ENCODE results near the gene DTWD1. TPM values are rescaled to one million over a fixed set of nuclear protein-coding genes. Genes with fewer than 3 reads are reported as not detected.
"Not testable (repeated sequence)": the region's sequence is repeated elsewhere in the genome, so short reads cannot be mapped to it uniquely, and the experiment has no call there.

DTWD1 gene, protein sequence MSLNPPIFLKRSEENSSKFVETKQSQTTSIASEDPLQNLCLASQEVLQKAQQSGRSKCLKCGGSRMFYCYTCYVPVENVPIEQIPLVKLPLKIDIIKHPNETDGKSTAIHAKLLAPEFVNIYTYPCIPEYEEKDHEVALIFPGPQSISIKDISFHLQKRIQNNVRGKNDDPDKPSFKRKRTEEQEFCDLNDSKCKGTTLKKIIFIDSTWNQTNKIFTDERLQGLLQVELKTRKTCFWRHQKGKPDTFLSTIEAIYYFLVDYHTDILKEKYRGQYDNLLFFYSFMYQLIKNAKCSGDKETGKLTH
- total RNA-seq (10 to 100 TPM; 28.7 to 29.9 TPM), polyA plus RNA-seq (10 to 100 TPM; 19.8 to 21.8 TPM)

DNA sequence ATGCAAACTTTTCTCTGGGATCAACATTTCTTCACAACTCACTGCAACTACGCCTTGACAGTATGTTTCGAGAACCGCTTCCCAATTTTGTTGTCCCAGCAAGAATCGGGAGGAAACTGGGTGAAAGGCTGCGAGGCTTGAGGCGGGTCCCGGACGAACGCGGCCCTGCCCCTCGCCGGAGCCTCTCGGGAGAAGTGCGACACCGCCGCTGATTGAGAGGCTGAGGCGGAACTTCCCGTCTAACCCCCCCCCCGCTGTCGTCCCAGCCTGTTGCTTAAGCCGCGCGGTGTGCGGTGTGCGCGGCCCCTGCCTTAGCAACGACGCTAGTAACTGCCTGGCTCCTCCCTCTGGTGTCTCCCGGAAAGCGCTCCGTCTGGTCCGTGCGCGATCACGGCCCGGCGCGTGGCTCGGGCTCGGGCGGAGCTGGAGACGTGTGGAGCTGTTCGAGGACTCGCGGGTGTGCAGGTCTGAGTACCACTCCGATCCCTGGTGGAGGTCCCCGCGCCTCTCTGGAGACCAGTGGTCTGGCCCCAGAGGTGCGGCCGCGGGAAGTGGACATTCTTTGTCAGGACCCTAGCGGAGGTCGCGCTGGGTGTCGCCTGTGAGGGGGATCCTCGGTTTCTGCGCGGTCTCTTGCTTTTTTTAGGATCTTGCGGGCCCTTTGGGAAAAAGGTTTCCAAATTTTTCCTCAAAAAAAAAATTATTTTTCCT, at the start of gene DTWD1, which contains the start of gene FAM227B:
TSS of gene DTWD1 (plus strand) at position 391 of the 711 bp plus-strand sequence. CDS start 4,120 bp downstream, outside the sequence.
TSS of gene FAM227B (minus strand) at position 161 of the 711 bp plus-strand sequence. CDS start 5,647 bp downstream, outside the sequence.
- Histone ChIP-seq H3K4me1 (ENCODE audit: insufficient read depth, low read length) (peaks cover 22% of the 10 kb centered on the region), H3K27me3 (ENCODE audit: insufficient read depth, low read length) (no peaks in the 10 kb centered on the region), H3K9me3 (ENCODE audit: control insufficient read depth in 1 of 2, low read length in 2 of 2) (no peaks in the 10 kb centered on the region), H3K36me3 (ENCODE audit: insufficient read depth, low read length) (no peaks in the 10 kb centered on the region), H3K4me3 (ENCODE audit: low read length in 2 of 2) (peak within 1 kb of the TSS; percentile 80 to 92), H3K27ac (ENCODE audit: low read depth, low read length) (peak within 1 kb of the TSS; percentile 71)
- Mint-ChIP-seq H3K9me3 (peaks cover 0 to 10% (median 5%) of the 10 kb centered on the region in 8 donors), H3K27ac (peak within 1 kb of the TSS; percentile 98 to 99 (median 99)), H3K36me3 (peaks cover 24 to 26% of the 10 kb centered on the region in 2 donors), H3K4me1 (peaks cover 25 to 51% (median 37%) of the 10 kb centered on the region in 4 donors), H3K4me3 (peak within 1 kb of the TSS; percentile 95 to 99 (median 98)), H3K27me3 (no peaks in the 10 kb centered on the region)
- peak; percentile 92 to 96 (median 93) for DNase-seq
- ChIA-PET POLR2A (ENCODE audit: partially characterized antibody) (interaction anchor here (0.6 to 3.1 kb wide), 13 partner anchors 9 to 1288 kb away, joined by 3 to 25 read pairs (median 6); partner anchors contain the start of genes CEP152, COPS2, EID1 and FGF7), CTCF (ENCODE audit: partially characterized antibody) (interaction anchor here (0.7 to 1.6 kb wide), 2 partner anchors 8 to 382 kb away, joined by 3 read pairs; no protein-coding TSS in a partner anchor)
- intact Hi-C loops (cut with micrococcal nuclease) = loop anchor here (1.0 to 10.0 kb wide), 8 partner anchors 466 to 1286 kb away; partner anchors contain the start of genes AP4E1, CEP152, COPS2 and SECISBP2L

DNA sequence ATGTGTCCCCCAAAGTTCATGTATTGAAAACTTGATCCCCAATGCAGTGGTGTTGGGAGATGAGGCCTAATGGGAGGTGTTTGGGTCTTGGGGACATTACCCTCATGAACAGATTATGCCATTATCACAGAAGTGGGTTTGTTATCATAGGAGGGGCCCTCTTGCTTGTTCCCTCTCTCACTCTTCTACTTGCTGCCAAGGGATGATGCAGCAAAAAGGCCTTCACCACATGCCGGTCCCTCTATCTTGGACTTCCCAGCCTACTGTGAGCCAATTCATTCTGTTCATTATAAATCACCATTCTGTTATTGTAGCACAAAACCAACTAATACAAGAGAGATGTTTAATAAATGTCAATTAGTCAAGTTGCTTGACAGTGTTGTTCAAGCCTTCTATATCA, 47.4 kb upstream of the DTWD1 start:
- CTCF ChIA-PET (ENCODE audit: partially characterized antibody) = no interaction called here
- Histone ChIP-seq H3K27me3 (ENCODE audit: insufficient read depth, low read length) (no peaks in the 10 kb centered on the region), H3K36me3 (ENCODE audit: insufficient read depth, low read length) (no peaks in the 10 kb centered on the region), H3K9me3 (ENCODE audit: control insufficient read depth in 1 of 2, low read length in 2 of 2) (no peaks in the 10 kb centered on the region), H3K4me1 (ENCODE audit: insufficient read depth, low read length) (no peaks in the 10 kb centered on the region), H3K27ac (ENCODE audit: low read depth, low read length) (no peak overlapping the region), H3K4me3 (ENCODE audit: low read length in 2 of 2) (no peak overlapping the region)
- POLR2A ChIA-PET (ENCODE audit: partially characterized antibody) = no interaction called here
- intact Hi-C loops (cut with micrococcal nuclease) = no loop called here
- Mint-ChIP-seq H3K4me3 (no peak overlapping the region), H3K9me3 (peaks cover 5 to 51% (median 41%) of the 10 kb centered on the region in 8 donors), H3K4me1 (peaks cover 0 to 5% (median under 1%) of the 10 kb centered on the region in 4 donors), H3K36me3 (peaks cover 37 to 47% of the 10 kb centered on the region in 2 donors), H3K27me3 (no peaks in the 10 kb centered on the region), H3K27ac (no peak overlapping the region)
- DNase-seq = no peak

DNA sequence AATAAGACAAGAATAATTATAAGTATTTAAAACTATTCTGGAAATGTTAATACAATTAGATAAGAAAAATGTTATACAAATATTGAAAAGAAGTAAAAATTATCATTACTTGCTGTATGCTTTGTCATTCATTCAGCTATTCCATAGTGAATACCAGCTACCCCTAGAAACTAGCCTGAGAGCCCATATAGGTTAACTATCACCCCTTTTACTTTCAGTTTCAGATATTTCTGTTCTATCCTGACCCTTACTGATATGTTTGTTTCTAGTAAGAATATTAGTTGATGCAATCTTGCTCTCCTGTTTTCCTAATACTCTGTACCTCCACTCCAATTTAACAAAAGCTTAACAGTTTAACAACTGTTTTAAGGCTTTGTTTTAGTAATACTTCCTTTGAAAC, 31.8 kb upstream of the DTWD1 start:
- Histone ChIP-seq H3K4me3 (ENCODE audit: low read length in 2 of 2) (no peak overlapping the region), H3K9me3 (ENCODE audit: control insufficient read depth in 1 of 2, low read length in 2 of 2) (no peaks in the 10 kb centered on the region), H3K27me3 (ENCODE audit: insufficient read depth, low read length) (no peaks in the 10 kb centered on the region), H3K27ac (ENCODE audit: low read depth, low read length) (no peak overlapping the region), H3K4me1 (ENCODE audit: insufficient read depth, low read length) (no peaks in the 10 kb centered on the region), H3K36me3 (ENCODE audit: insufficient read depth, low read length) (no peaks in the 10 kb centered on the region)
- peaks cover 23 to 25% of the 10 kb centered on the region in 2 donors for H3K36me3 Mint-ChIP-seq
- H3K27ac Mint-ChIP-seq = peak overlapping the region in 3 of 7 donors; percentile 13 to 47 (median 31)
- H3K9me3 Mint-ChIP-seq = peaks cover 0 to 17% (median 11%) of the 10 kb centered on the region in 8 donors
- CTCF ChIA-PET (ENCODE audit: partially characterized antibody) = no interaction called here
- DNase-seq = no peak
- peak overlapping the region in 5 of 8 donors; percentile 18 to 76 (median 46) for H3K4me3 Mint-ChIP-seq
- peaks cover 8 to 12% (median 10%) of the 10 kb centered on the region in 4 donors for H3K4me1 Mint-ChIP-seq
- intact Hi-C loops (cut with micrococcal nuclease) = no loop called here
- H3K27me3 Mint-ChIP-seq = no peaks in the 10 kb centered on the region
- POLR2A ChIA-PET (ENCODE audit: partially characterized antibody) = no interaction called here

DNA sequence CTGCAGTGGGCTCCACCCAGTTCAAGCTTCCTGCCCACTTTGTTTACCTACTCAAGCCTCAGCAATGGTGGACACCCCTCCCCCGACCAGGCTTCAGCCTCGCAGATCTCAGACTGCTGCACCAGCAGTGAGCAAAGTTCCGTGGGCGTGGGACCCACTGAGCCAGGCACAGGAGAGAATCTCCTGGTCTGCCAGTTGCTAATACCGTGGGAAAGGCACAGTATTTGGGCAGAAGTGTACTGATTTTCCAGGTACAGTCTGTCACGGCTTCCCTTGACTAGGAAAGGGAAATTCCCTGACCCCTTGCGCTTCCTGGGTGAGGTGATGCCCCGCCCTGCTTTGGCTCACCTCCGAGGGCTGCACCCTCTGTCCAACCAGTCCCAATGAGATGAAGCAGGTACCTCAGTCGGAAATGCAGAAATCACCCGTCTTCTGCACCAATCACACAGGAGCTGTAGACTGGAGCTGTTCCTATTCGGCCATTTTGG, 28.0 kb upstream of the DTWD1 start:
- H3K4me1 ChIP-seq (ENCODE audit: insufficient read depth, low read length); H3K27me3 ChIP-seq (ENCODE audit: insufficient read depth, low read length); H3K27me3 Mint-ChIP-seq; H3K9me3 ChIP-seq (ENCODE audit: control insufficient read depth in 1 of 2, low read length in 2 of 2); intact Hi-C loops (cut with micrococcal nuclease); DNase-seq; H3K27ac ChIP-seq (ENCODE audit: low read depth, low read length); H3K4me3 Mint-ChIP-seq; H3K27ac Mint-ChIP-seq; H3K36me3 ChIP-seq (ENCODE audit: insufficient read depth, low read length); POLR2A ChIA-PET (ENCODE audit: partially characterized antibody); H3K4me3 ChIP-seq (ENCODE audit: low read length in 2 of 2): not testable (repeated sequence)
- H3K9me3 Mint-ChIP-seq = peaks cover 0 to 41% (median 35%) of the 10 kb centered on the region in 8 donors
- peaks cover 23 to 27% of the 10 kb centered on the region in 2 donors for H3K36me3 Mint-ChIP-seq
- peaks cover 8 to 12% (median 10%) of the 10 kb centered on the region in 4 donors for H3K4me1 Mint-ChIP-seq
- CTCF ChIA-PET (ENCODE audit: partially characterized antibody) = interaction anchor here (0.6 kb wide), 1 partner anchor 379 kb away, joined by 3 read pairs; no protein-coding TSS in a partner anchor

DNA sequence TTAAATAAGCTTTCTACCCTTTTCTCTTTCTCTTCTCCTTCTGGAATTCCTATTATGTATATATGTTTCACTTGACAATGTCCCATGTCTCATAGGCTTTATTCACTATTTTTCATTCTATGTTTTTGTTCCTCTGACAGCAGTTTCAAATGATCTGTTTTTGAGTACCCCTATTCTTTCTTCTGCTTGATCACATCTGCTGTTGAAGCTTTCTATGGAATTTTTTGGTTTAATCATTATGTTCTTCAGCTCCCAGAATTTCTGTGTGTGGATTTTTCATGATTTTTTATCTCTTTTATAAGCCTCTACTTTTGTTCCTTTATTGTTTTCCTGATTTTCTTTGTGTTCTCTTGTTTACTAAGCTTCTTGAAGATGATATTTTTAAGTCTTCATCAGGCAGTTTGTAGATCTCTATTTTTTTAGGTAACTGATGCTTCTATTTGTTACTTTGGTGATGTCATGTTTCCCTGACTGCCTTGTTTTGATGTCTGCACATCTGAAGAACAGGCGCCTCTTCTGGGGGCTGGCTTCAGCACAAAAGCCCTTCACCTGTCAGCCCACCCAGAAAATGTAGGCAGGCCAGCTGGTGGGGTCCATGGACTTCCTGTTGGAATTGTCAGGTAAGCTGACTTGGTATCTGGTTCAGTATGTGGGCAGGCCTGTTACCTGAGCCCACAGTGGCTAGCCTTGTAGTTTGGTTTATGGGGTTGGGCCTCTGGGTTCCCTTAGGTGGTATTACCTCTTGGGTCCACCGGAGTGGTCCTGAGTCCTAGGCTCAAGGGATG, 16.0 kb upstream of the DTWD1 start:
- intact Hi-C loops (cut with micrococcal nuclease) = no loop called here
- POLR2A ChIA-PET (ENCODE audit: partially characterized antibody) = no interaction called here
- Mint-ChIP-seq H3K4me3 (peak overlapping the region in 1 of 8 donors; percentile 46), H3K27ac (no peak overlapping the region), H3K4me1 (no peaks in the 10 kb centered on the region), H3K27me3 (no peaks in the 10 kb centered on the region), H3K36me3 (peaks cover 34 to 47% of the 10 kb centered on the region in 2 donors), H3K9me3 (peaks cover 0 to 50% (median 36%) of the 10 kb centered on the region in 8 donors)
- Histone ChIP-seq H3K4me3 (ENCODE audit: low read length in 2 of 2) (no peak overlapping the region), H3K4me1 (ENCODE audit: insufficient read depth, low read length) (no peaks in the 10 kb centered on the region), H3K9me3 (ENCODE audit: control insufficient read depth in 1 of 2, low read length in 2 of 2) (no peaks in the 10 kb centered on the region), H3K27me3 (ENCODE audit: insufficient read depth, low read length) (no peaks in the 10 kb centered on the region), H3K27ac (ENCODE audit: low read depth, low read length) (no peak overlapping the region), H3K36me3 (ENCODE audit: insufficient read depth, low read length) (no peaks in the 10 kb centered on the region)
- CTCF ChIA-PET (ENCODE audit: partially characterized antibody) = no interaction called here
- no peak for DNase-seq

DNA sequence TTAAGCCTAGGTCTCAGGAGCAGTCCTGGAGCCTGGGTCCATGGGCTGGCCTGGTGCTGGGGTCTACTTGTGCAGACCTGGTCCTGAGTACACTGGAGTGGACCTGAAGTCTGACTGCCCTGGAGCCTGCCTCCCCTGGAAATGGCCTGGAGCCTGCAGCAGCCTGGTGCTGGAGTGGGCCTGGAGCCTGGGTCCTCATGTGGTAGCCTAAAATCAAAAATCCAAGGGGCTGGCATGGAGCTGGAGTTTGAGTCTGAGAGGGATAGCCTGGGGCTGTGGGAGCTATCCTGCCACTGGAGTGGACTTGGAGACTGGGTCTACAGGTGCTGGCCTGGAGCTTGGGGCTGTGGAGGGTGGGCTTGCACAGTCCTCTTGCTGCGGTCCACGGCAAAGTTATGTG, 15.3 kb upstream of the DTWD1 start:
- CTCF ChIA-PET (ENCODE audit: partially characterized antibody) = no interaction called here
- peaks cover 34 to 49% of the 10 kb centered on the region in 2 donors for H3K36me3 Mint-ChIP-seq

More for the DNA sequence above, 15.3 kb upstream of the DTWD1 start:
- H3K27me3 Mint-ChIP-seq = no peaks in the 10 kb centered on the region
- no peak for DNase-seq
- no peak overlapping the region for H3K4me3 Mint-ChIP-seq
- no peaks in the 10 kb centered on the region for H3K36me3 ChIP-seq (ENCODE audit: insufficient read depth, low read length)
- H3K9me3 Mint-ChIP-seq = peaks cover 0 to 46% (median 34%) of the 10 kb centered on the region in 8 donors
- no peaks in the 10 kb centered on the region for H3K27me3 ChIP-seq (ENCODE audit: insufficient read depth, low read length)
- no peak overlapping the region for H3K27ac Mint-ChIP-seq
- no peaks in the 10 kb centered on the region for H3K4me1 ChIP-seq (ENCODE audit: insufficient read depth, low read length)
- intact Hi-C loops (cut with micrococcal nuclease) = no loop called here
- no peak overlapping the region for H3K27ac ChIP-seq (ENCODE audit: low read depth, low read length)
- H3K4me3 ChIP-seq (ENCODE audit: low read length in 2 of 2) = no peak overlapping the region
- POLR2A ChIA-PET (ENCODE audit: partially characterized antibody) = no interaction called here
- H3K4me1 Mint-ChIP-seq = no peaks in the 10 kb centered on the region
- no peaks in the 10 kb centered on the region for H3K9me3 ChIP-seq (ENCODE audit: control insufficient read depth in 1 of 2, low read length in 2 of 2)

Data from CD4-positive, alpha-beta memory T cell (primary cell).